DND-41 (cell line): ENCODE data around the gene TBC1D8.

Experiments
- ATAC-seq: fragments of 200-7000 bp; cut with Tn5 transposase; 3 replicates; pipeline ENCODE4 v1.9.1; 2021; ENCODE audit warnings: low read depth; ENCODE audit not compliant: insufficient read depth
- DNase-seq: peaks from one replicate; pipeline ENCODE4 v3.0.0-alpha.2; 2020
- H2AFZ ChIP-seq: 2 replicates; pipeline ENCODE4 v1.6.0; 2012; ENCODE audit warnings: low read depth, low read length
- H3K27ac ChIP-seq: 2 replicates; pipeline ENCODE4 v1.5.1; 2012; ENCODE audit warnings: low read length, inconsistent platforms
- H3K27me3 ChIP-seq: fragments of 200-600 bp; sonication (generic); 2 replicates; pipeline ENCODE4 v1.6.0; 2012; ENCODE audit warnings: low read length, mild to moderate bottlenecking, inconsistent platforms; ENCODE audit not compliant: insufficient read depth, poor library complexity
- H3K36me3 ChIP-seq: 2 replicates; pipeline ENCODE4 v1.5.1; 2012; ENCODE audit warnings: low read length, inconsistent platforms; ENCODE audit not compliant: insufficient read depth
- H3K4me1 ChIP-seq: 2 replicates; pipeline ENCODE4 v1.5.1; 2012; ENCODE audit warnings: mild to moderate bottlenecking, low read length; ENCODE audit not compliant: insufficient read depth
- H3K4me2 ChIP-seq: 2 replicates; pipeline ENCODE4 v1.6.0; 2012; ENCODE audit warnings: mild to moderate bottlenecking, moderate library complexity, low read length, inconsistent platforms; ENCODE audit not compliant: insufficient read depth
- H3K4me3 ChIP-seq, 2 experiments: fragments of 200-600 bp in 1 of 2; shearing (Covaris generic) in 1 of 2; 2 replicates each; pipeline ENCODE4 v1.5.1; 2012 to 2016; ENCODE audit warnings: inconsistent platforms in 2 of 2, low read length in 2 of 2, mild to moderate bottlenecking in 2 of 2, low read depth in 1 of 2, moderate library complexity in 1 of 2
- H3K79me2 ChIP-seq: 2 replicates; pipeline ENCODE4 v1.6.0; 2012; ENCODE audit warnings: low read length, inconsistent platforms; ENCODE audit not compliant: insufficient read depth
- H3K9ac ChIP-seq: 2 replicates; pipeline ENCODE4 v1.6.0; 2012; ENCODE audit warnings: low read depth, mild to moderate bottlenecking, inconsistent platforms, low read length, moderate library complexity
- H3K9me3 ChIP-seq: 2 replicates; pipeline ENCODE4 v1.5.1; 2012; ENCODE audit warnings: low read length, moderate library complexity, mild to moderate bottlenecking, inconsistent platforms; ENCODE audit not compliant: insufficient read depth, severe bottlenecking
- H4K20me1 ChIP-seq: 2 replicates; pipeline ENCODE4 v1.6.0; 2012; ENCODE audit warnings: low read length; ENCODE audit not compliant: insufficient read depth
- EZH2 ChIP-seq: IDR thresholded peaks from 3 replicates; pipeline ENCODE4 v1.6.1; 2012; ENCODE audit warnings: borderline replicate concordance, low read depth, mild to moderate bottlenecking, moderate library complexity, low read length, inconsistent platforms; ENCODE audit not compliant: severe bottlenecking
- TF ChIP-seq, protein P1 (sequence below): IDR thresholded peaks from 2 replicates; pipeline ENCODE4 v1.5.1; 2012; ENCODE audit warnings: borderline replicate concordance, low read length, moderate library complexity, mild to moderate bottlenecking; ENCODE audit not compliant: poor library complexity, severe bottlenecking; ENCODE audit errors: extremely low read depth

TBC1D8 gene

DNA sequence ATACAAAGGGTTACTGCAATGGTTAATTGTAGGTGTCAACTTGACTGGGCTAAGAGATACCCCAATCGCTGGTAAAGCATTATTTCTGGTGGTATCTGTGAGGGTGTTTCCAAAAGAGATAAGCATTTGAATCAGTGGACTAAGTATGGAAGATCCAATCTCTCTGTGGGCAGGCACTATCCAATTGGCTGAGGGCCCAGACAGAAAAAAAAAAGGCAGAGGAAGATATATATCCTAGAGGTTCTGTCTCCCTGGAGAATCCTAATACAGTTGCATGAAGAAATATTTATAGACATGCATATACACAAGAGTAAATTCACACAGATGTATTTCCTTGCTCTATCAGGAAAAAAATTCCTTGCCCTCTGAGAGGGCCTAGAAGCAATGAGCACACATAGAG, 43.9 kb downstream of the TBC1D8 start:
- DNase-seq: no peak
- TF ChIP-seq, protein P1, sequence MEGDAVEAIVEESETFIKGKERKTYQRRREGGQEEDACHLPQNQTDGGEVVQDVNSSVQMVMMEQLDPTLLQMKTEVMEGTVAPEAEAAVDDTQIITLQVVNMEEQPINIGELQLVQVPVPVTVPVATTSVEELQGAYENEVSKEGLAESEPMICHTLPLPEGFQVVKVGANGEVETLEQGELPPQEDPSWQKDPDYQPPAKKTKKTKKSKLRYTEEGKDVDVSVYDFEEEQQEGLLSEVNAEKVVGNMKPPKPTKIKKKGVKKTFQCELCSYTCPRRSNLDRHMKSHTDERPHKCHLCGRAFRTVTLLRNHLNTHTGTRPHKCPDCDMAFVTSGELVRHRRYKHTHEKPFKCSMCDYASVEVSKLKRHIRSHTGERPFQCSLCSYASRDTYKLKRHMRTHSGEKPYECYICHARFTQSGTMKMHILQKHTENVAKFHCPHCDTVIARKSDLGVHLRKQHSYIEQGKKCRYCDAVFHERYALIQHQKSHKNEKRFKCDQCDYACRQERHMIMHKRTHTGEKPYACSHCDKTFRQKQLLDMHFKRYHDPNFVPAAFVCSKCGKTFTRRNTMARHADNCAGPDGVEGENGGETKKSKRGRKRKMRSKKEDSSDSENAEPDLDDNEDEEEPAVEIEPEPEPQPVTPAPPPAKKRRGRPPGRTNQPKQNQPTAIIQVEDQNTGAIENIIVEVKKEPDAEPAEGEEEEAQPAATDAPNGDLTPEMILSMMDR: no peak
- no peak for TF ChIP-seq EZH2
- Histone ChIP-seq H3K4me2 (no peak overlapping the region), H4K20me1 (no peaks in the 10 kb centered on the region), H3K9ac (no peak overlapping the region), H3K4me1 (peaks cover 50% of the 10 kb centered on the region), H3K36me3 (no peaks in the 10 kb centered on the region), H2AFZ (no peak overlapping the region), H3K27ac (no peak overlapping the region; the same call in 1 of the 2 replicates), H3K9me3 (peaks cover 4% of the 10 kb centered on the region), H3K79me2 (peaks cover 34% of the 10 kb centered on the region), H3K27me3 (no peaks in the 10 kb centered on the region), H3K4me3 (no peak overlapping the region)
- no peak for ATAC-seq

DNA sequence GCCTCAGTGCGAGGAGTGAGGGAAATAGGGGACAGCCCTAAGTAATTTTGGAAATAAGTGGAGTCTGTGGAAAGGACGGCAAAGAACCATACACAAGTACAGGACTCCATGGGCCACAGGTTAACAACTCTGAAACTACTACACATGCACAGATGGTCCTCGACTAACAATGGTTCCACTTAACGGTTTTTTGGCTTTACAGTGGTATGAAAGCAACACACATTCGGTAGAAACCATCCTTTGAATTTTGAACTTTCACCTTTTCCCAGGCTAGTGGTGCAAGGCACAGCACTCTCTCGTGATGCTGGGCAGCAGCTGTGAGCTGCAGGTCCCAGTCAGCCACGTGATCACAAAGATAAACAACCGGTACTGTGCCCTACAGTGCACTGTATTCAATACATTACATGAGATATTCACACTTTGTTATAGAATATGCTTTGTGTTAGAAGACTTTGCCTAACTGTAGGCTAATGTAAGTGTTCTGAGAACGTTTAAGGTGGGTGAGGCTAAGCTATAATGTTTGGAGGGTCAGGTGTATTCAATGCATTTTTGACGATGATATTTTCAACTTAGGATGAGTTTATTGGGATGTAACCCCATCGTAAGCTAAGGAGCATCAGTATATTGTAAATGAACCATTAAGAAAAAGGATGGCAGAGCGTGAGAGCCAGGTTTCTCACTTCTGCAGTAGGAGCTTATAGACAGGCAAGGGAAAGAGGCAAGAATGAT, 44.6 kb downstream of the TBC1D8 start:
- Histone ChIP-seq H3K4me1 (peaks cover 44% of the 10 kb centered on the region), H3K4me3 (no peak overlapping the region), H4K20me1 (no peaks in the 10 kb centered on the region), H3K4me2 (no peak overlapping the region), H2AFZ (no peak overlapping the region), H3K9ac (no peak overlapping the region), H3K79me2 (peaks cover 29% of the 10 kb centered on the region), H3K27ac (no peak overlapping the region; the same call in 1 of the 2 replicates), H3K9me3 (peaks cover 4% of the 10 kb centered on the region), H3K36me3 (no peaks in the 10 kb centered on the region), H3K27me3 (no peaks in the 10 kb centered on the region)
- no peak for DNase-seq
- ATAC-seq: no peak
- TF ChIP-seq EZH2: no peak
- TF ChIP-seq, protein P1: no peak

DNA sequence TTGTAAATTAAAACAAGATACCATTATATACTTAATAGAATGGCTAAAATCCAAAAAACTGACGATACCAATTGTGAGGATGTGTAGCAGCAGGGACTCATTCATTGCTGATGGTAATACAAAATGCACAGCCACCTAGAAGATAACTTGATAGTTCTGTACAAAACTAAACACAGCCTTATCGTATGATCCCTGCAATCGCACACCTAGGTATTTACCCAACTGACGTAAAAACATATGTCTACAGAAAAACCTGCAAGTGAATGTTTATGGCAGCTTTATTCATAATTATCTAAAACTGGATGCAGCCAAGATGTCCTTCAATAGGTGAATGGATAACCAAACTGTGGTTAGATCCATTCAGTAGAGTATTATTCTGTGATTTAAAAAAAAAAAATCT, 45.5 kb downstream of the TBC1D8 start:
- no peak overlapping the region for H3K9ac ChIP-seq

More for the DNA sequence above, 45.5 kb downstream of the TBC1D8 start:
- Histone ChIP-seq H3K9me3 (peaks cover 4% of the 10 kb centered on the region), H3K79me2 (peaks cover 23% of the 10 kb centered on the region), H4K20me1 (no peaks in the 10 kb centered on the region), H2AFZ (no peak overlapping the region), H3K4me2 (no peak overlapping the region), H3K27me3 (no peaks in the 10 kb centered on the region), H3K27ac (no peak overlapping the region), H3K4me1 (peaks cover 35% of the 10 kb centered on the region), H3K36me3 (no peaks in the 10 kb centered on the region), H3K4me3 (no peak overlapping the region)
- DNase-seq (no peak), ATAC-seq (no peak)
- TF ChIP-seq, protein P1: no peak
- TF ChIP-seq EZH2: no peak
